GM19043 (cell line): ENCODE results near the gene KRT32.

Experiments used
- ATAC-seq: cut with Tn5 transposase; IDR thresholded peaks from one replicate; pipeline ENCODE4 v1.9.1; 2021; ENCODE audit warnings: low read depth; ENCODE audit not compliant: unreplicated experiment

KRT32 gene

GRCh38 chr17:41466988-41467387, at the start of gene KRT32:
TSS of gene KRT32 (minus strand) at chr17:41467386. CDS start at chr17:41467325, 61 bp downstream.
- no peak for ATAC-seq

GRCh38 chr17:41516830-41517283, 49.7 kb upstream of the KRT32 start:
- no peak for ATAC-seq

GRCh38 chr17:41516147-41516829, 49.1 kb upstream of the KRT32 start:
- no peak for ATAC-seq

GRCh38 chr17:41513168-41513547, 46.0 kb upstream of the KRT32 start:
- ATAC-seq = no peak

- ATAC-seq = no peak
These were observed 45.5 kb upstream of the KRT32 start for GRCh38 chr17:41512546-41513167.

GRCh38 chr17:41511716-41512115, 44.5 kb upstream of the KRT32 start:
- no peak for ATAC-seq

GRCh38 chr17:41511116-41511515, 43.9 kb upstream of the KRT32 start:
- no peak for ATAC-seq

- ATAC-seq = no peak
These were observed 43.3 kb upstream of the KRT32 start for GRCh38 chr17:41510251-41511065.

GRCh38 chr17:41507315-41507880, 40.2 kb upstream of the KRT32 start:
- no peak for ATAC-seq

GRCh38 chr17:41505809-41506767, 38.9 kb upstream of the KRT32 start:
- ATAC-seq = no peak

- no peak for ATAC-seq
These were observed 38.0 kb upstream of the KRT32 start, which contains the start of gene KRT13 for GRCh38 chr17:41505007-41505808. TSS of gene KRT13 (minus strand) at chr17:41505612. CDS start at chr17:41505550, 62 bp downstream.

GRCh38 chr17:41504246-41504977, 37.2 kb upstream of the KRT32 start:
- no peak for ATAC-seq

- ATAC-seq = no peak
These were observed 36.0 kb upstream of the KRT32 start for GRCh38 chr17:41503202-41503601.

GRCh38 chr17:41500131-41500911, 33.1 kb upstream of the KRT32 start:
- ATAC-seq = no peak

GRCh38 chr17:41499714-41500113, 32.5 kb upstream of the KRT32 start:
- ATAC-seq = no peak

- ATAC-seq = no peak
These were observed 31.1 kb upstream of the KRT32 start for GRCh38 chr17:41498276-41498675.

GRCh38 chr17:41496803-41497484, 29.8 kb upstream of the KRT32 start:
- peak; percentile 55 for ATAC-seq
